ENCODE data around the gene RPS6KA5. TPM values are rescaled to one million over a fixed set of nuclear protein-coding genes. Genes with fewer than 3 reads are reported as not detected.

Gene RPS6KA5
- total RNA-seq, 3 donors from 2014 or later = 4.8 to 19.2 (median 11.8) TPM

GRCh38 chr14:90870950-90871604, 189.4 kb downstream of the RPS6KA5 start:
- no peak for DNase-seq (ENCODE audit: low spot score in 2 of 2)
- no peaks in the 10 kb centered on the region for H3K36me3 ChIP-seq
- no peak overlapping the region for H3K4me3 ChIP-seq
- intact Hi-C loops (cut with DNase I; ENCODE audit: low total_unique reads) = no loop called here
- H3K4me1 ChIP-seq = no peaks in the 10 kb centered on the region
- H3K27me3 ChIP-seq = no peaks in the 10 kb centered on the region
- no peak overlapping the region for H3K27ac ChIP-seq
- TF ChIP-seq POLR2A (IDR thresholded peaks at IDR 0.05) = no peak
- no peaks in the 10 kb centered on the region for H3K9me3 ChIP-seq

- TF ChIP-seq POLR2A (IDR thresholded peaks at IDR 0.05) = no peak
- no peak for TF ChIP-seq CTCF (IDR thresholded peaks at IDR 0.05)
- TF ChIP-seq POLR2AphosphoS5 (IDR thresholded peaks at IDR 0.05) = no peak
- H3K27me3 ChIP-seq = no peaks in the 10 kb centered on the region
- no peaks in the 10 kb centered on the region for H3K9me3 ChIP-seq
- H3K4me3 ChIP-seq = no peak overlapping the region
- no peaks in the 10 kb centered on the region for H3K36me3 ChIP-seq
- H3K27ac ChIP-seq = no peak overlapping the region
- H3K4me1 ChIP-seq = no peaks in the 10 kb centered on the region
- no peak for DNase-seq (ENCODE audit: low spot score in 2 of 2)
- intact Hi-C loops (cut with DNase I; ENCODE audit: low total_unique reads) = no loop called here
These were observed 192.9 kb downstream of the RPS6KA5 start for GRCh38 chr14:90867501-90867900.

GRCh38 chr14:90866833-90867232, 193.6 kb downstream of the RPS6KA5 start:
- Histone ChIP-seq H3K36me3 (no peaks in the 10 kb centered on the region), H3K27ac (no peak overlapping the region), H3K4me3 (no peak overlapping the region), H3K4me1 (no peaks in the 10 kb centered on the region), H3K9me3 (no peaks in the 10 kb centered on the region), H3K27me3 (no peaks in the 10 kb centered on the region)
- TF ChIP-seq POLR2A (IDR thresholded peaks at IDR 0.05) (no peak), CTCF (IDR thresholded peaks at IDR 0.05) (no peak), POLR2AphosphoS5 (IDR thresholded peaks at IDR 0.05) (no peak)
- intact Hi-C loops (cut with DNase I; ENCODE audit: low total_unique reads) = no loop called here
- no peak for DNase-seq (ENCODE audit: low spot score in 2 of 2)

GRCh38 chr14:90864741-90865140, 195.7 kb downstream of the RPS6KA5 start:
- H3K27me3 ChIP-seq = no peaks in the 10 kb centered on the region
- no peak for TF ChIP-seq POLR2A (IDR thresholded peaks at IDR 0.05)
- TF ChIP-seq CTCF (IDR thresholded peaks at IDR 0.05) = no peak
- no peak for TF ChIP-seq POLR2AphosphoS5 (IDR thresholded peaks at IDR 0.05)
- H3K9me3 ChIP-seq = no peaks in the 10 kb centered on the region
- no peaks in the 10 kb centered on the region for H3K36me3 ChIP-seq
- no peak overlapping the region for H3K4me3 ChIP-seq
- no peak overlapping the region for H3K27ac ChIP-seq
- intact Hi-C loops (cut with DNase I; ENCODE audit: low total_unique reads) = no loop called here
- no peaks in the 10 kb centered on the region for H3K4me1 ChIP-seq
- DNase-seq (ENCODE audit: low spot score in 2 of 2) = no peak

GRCh38 chr14:90858511-90858910, 201.9 kb downstream of the RPS6KA5 start:
- intact Hi-C loops (cut with DNase I; ENCODE audit: low total_unique reads) = no loop called here
- Histone ChIP-seq H3K4me1 (no peaks in the 10 kb centered on the region), H3K4me3 (peak overlapping the region in 1 of 3 donors; percentile 28), H3K36me3 (no peaks in the 10 kb centered on the region), H3K9me3 (no peaks in the 10 kb centered on the region), H3K27me3 (no peaks in the 10 kb centered on the region), H3K27ac (no peak overlapping the region)
- DNase-seq (ENCODE audit: low spot score in 2 of 2) = no peak
- no peak for TF ChIP-seq POLR2AphosphoS5 (IDR thresholded peaks at IDR 0.05)
- TF ChIP-seq POLR2A (IDR thresholded peaks at IDR 0.05) = no peak
- TF ChIP-seq CTCF (IDR thresholded peaks at IDR 0.05) = no peak

Data from breast epithelium (tissue), 4 donors.